Mucosa of descending colon (tissue), 3 donors: ENCODE measurements around the gene KCNQ2. TPM values are rescaled to one million over a fixed set of nuclear protein-coding genes. Genes with fewer than 3 reads are reported as not detected.

ENCODE experiments used
- ATAC-seq: fragments of 200-7000 bp; cut with Tn5 transposase; one replicate; pipeline ENCODE4 v1.9.1; 2020; ENCODE audit warnings: mild to moderate bottlenecking, moderate library complexity
- DNase-seq, 3 donors: peaks; one replicate each; pipeline ENCODE4 v3.0.0-alpha.2; 2020
- H3K36me3 ChIP-seq: fragments of 200-600 bp; one replicate; pipeline ENCODE4 v1.8.0; 2021; ENCODE audit warnings: low read depth, mild to moderate bottlenecking
- H3K4me1 ChIP-seq: fragments of 200-600 bp; one replicate; pipeline ENCODE4 v1.8.0; 2021; ENCODE audit warnings: low read depth, mild to moderate bottlenecking
- H3K4me3 ChIP-seq: fragments of 200-600 bp; one replicate; pipeline ENCODE4 v1.8.0; 2021; ENCODE audit warnings: mild to moderate bottlenecking
- H3K9me3 ChIP-seq: fragments of 200-600 bp; one replicate; pipeline ENCODE4 v1.8.0; 2021; ENCODE audit warnings: mild to moderate bottlenecking
- intact Hi-C, 2 donors: fragments of 100-400 bp; cut with DNase I in 1 of 2; cut with micrococcal nuclease in 1 of 2; formaldehyde crosslinking; loops; one replicate each; pipeline versions ENCODE4 v1.11.0 to v1.11.1; 2022; cut with DNase I, micrococcal nuclease
- total RNA-seq, 3 donors: library from RNA; stranded (reverse); fragmentation: NEBNext Ultra II Directional in 2 of 3; extraction: Animal tissue kit (Norgen Biotek cat#: 25700) in 2 of 3; gene quantifications; one replicate each; pipeline versions ENCODE4 v1.2.1 to v1.2.4, GENCODE V29; 2021 to 2023
- TF ChIP-seq, protein P1 (sequence below): fragments of 200-600 bp; IDR thresholded peaks from one replicate; pipeline ENCODE4 v1.8.0; 2022; ENCODE audit warnings: antibody characterized with exemption, mild to moderate bottlenecking
- donor health status: DM: no; HTN: no; CAD: no; lungs with moderate emphysema.
- donor health status: DM: no; HTN: no; CAD: no.
- donor health status: DM: no; HTN: yes; CAD: no.

The KCNQ2 gene
- total RNA-seq, 3 donors from 2014 or later, result 1.4 TPM; not detected in 2

DNA sequence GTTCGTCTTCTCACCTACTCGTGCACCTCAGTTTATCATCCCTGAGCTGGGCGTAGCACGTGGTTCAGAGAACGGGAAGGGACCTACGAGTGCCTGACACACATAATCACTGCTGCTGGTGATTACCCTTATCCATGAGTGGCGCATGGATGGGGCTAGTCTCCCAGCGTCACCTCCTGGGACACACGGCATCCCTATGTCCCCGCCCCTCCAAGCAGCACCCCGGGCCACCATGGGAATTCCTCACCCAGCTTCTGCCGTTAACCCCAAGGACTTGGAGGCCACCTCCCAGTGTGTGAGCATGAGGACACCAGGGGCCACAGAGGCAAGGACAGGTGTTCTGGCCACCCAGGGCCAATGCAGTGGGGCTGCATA, 121.1 kb downstream of the KCNQ2 start:
- intact Hi-C loops, result no loop called here
- ATAC-seq (no peak), DNase-seq (no peak)
- Histone ChIP-seq H3K36me3 (no peaks in the 10 kb centered on the region), H3K9me3 (no peaks in the 10 kb centered on the region), H3K4me1 (no peaks in the 10 kb centered on the region), H3K4me3 (no peak overlapping the region)
- TF ChIP-seq, protein P1, sequence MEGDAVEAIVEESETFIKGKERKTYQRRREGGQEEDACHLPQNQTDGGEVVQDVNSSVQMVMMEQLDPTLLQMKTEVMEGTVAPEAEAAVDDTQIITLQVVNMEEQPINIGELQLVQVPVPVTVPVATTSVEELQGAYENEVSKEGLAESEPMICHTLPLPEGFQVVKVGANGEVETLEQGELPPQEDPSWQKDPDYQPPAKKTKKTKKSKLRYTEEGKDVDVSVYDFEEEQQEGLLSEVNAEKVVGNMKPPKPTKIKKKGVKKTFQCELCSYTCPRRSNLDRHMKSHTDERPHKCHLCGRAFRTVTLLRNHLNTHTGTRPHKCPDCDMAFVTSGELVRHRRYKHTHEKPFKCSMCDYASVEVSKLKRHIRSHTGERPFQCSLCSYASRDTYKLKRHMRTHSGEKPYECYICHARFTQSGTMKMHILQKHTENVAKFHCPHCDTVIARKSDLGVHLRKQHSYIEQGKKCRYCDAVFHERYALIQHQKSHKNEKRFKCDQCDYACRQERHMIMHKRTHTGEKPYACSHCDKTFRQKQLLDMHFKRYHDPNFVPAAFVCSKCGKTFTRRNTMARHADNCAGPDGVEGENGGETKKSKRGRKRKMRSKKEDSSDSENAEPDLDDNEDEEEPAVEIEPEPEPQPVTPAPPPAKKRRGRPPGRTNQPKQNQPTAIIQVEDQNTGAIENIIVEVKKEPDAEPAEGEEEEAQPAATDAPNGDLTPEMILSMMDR, result no peak

DNA sequence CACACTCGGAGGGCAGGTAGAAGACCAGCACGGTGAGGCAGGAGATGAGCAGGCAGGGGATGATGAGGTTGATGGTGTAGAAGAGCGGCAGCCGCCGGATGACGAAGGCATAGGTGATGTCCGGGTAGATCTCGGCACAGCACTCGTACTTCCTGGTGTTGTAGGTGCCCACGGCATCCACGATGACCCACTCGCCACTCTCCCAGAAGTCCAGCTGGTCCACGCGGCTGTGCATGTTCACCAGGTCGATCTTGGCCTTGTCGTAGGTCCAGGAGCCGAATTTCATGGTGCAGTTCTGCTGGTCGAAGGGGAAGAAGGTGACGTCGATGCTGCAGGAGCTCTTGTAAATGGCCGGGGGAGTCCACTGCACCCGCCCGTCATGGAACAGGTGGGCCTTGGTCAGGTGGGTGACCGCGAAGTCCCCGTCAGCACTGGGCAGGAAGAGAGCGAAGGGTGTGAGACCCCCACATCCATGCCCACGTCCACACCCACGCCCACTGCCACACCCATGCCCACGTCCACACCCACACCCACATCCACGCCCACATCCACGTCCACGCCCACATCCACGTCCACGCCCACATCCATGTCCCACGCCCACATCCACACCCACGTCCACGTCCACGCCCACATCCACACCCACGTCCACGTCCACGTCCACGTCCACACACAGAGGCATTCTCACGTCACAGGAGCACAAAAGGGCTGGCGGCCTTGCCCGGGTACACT, 121.7 kb downstream of the KCNQ2 start:
- H3K36me3 ChIP-seq, result no peaks in the 10 kb centered on the region
- intact Hi-C loops, result no loop called here
- TF ChIP-seq, protein P1, result no peak
- no peaks in the 10 kb centered on the region for H3K4me1 ChIP-seq
- ATAC-seq, result no peak
- no peaks in the 10 kb centered on the region for H3K9me3 ChIP-seq
- DNase-seq, result no peak
- H3K4me3 ChIP-seq, result no peak overlapping the region

Other genes starting within 250 kb of the KCNQ2 start
- under 1 TPM in 1 of 3 donors, not detected in 2; 0.22 TPM for gene BIRC7, start 236.8 kb downstream of the KCNQ2 start, total RNA-seq
- gene NKAIN4, start 218.2 kb downstream of the KCNQ2 start, total RNA-seq, result 1 to 10 TPM in 1 of 3 donors, not detected in 2; 1.6 TPM
- 10 to 100 TPM; 76.5 to 85.8 (median 82.4) TPM for gene ARFGAP1, start 199.8 kb downstream of the KCNQ2 start, total RNA-seq
- not detected for gene COL20A1, start 179.5 kb downstream of the KCNQ2 start, total RNA-seq
- not detected for gene CHRNA4, start 111.3 kb downstream of the KCNQ2 start, total RNA-seq
- gene EEF1A2, start 26.4 kb upstream of the KCNQ2 start, total RNA-seq, result 10 to 100 TPM in 1 of 3 donors, 1 to 10 TPM in 2; 1.3 to 15.0 (median 2.7) TPM
- gene PPDPF, start 48.1 kb upstream of the KCNQ2 start, total RNA-seq, result 100 to 1,000 TPM; 263 to 672 (median 537) TPM
- gene PTK6, start 64.7 kb upstream of the KCNQ2 start, total RNA-seq, result 10 to 100 TPM; 39.5 to 91.7 (median 87.1) TPM
- under 1 TPM; 0.25 to 0.52 (median 0.27) TPM for gene SRMS, start 75.1 kb upstream of the KCNQ2 start, total RNA-seq
- gene FNDC11, start 81.5 kb upstream of the KCNQ2 start, total RNA-seq, result under 1 TPM in 2 of 3 donors, not detected in 1; 0.19 to 0.25 TPM
- gene HELZ2, start 101.6 kb upstream of the KCNQ2 start, total RNA-seq, result 10 to 100 TPM; 35.4 to 49.3 (median 36.2) TPM
- 10 to 100 TPM; 10.3 to 12.8 (median 11.4) TPM for gene GMEB2, start 154.4 kb upstream of the KCNQ2 start, total RNA-seq
- gene STMN3, start 180.8 kb upstream of the KCNQ2 start, total RNA-seq, result 10 to 100 TPM in 1 of 3 donors, 1 to 10 TPM in 2; 2.7 to 19.7 (median 6.7) TPM
- 10 to 100 TPM; 23.5 to 42.8 (median 34.2) TPM for gene RTEL1, start 185.7 kb upstream of the KCNQ2 start, total RNA-seq
- 10 to 100 TPM in 1 of 3 donors, not detected in 2; 19.7 TPM for gene TNFRSF6B, start 224.0 kb upstream of the KCNQ2 start, total RNA-seq
- gene ARFRP1, start 235.3 kb upstream of the KCNQ2 start, total RNA-seq, result 10 to 100 TPM; 64.5 to 69.7 (median 68.6) TPM
- gene ZGPAT, start 235.4 kb upstream of the KCNQ2 start, total RNA-seq, result 10 to 100 TPM; 24.3 to 34.0 (median 31.7) TPM